Activated CD4-positive, alpha-beta T cell treated with anti-CD3 and anti-CD28 coated beads, Interleukin-2, amount 10 ng/mL, durations not matched to agents 7 days and 5 days (primary cell): ENCODE data around the gene C10orf105. TPM values are rescaled to one million over a fixed set of nuclear protein-coding genes. Genes with fewer than 3 reads are reported as not detected.

Experiments
- CTCF ChIA-PET: fragments of 350-600 bp; sonication (Branson Sonifier 250); formaldehyde crosslinking; loops from one replicate; lab custom pipeline; 2021; ENCODE audit warnings: antibody characterized with exemption; lab: Charles Lee
- POLR2A ChIA-PET: fragments of 350-600 bp; sonication (Branson Sonifier 250); formaldehyde crosslinking; loops from one replicate; lab custom pipeline; 2021; ENCODE audit warnings: antibody characterized with exemption; lab: Charles Lee
- DNase-seq: peaks from one replicate; pipeline ENCODE4 v3.0.0-alpha.2; 2020
- H3K27ac Mint-ChIP-seq: one replicate; pipeline ENCODE4 v1.8.0; 2021; ENCODE audit warnings: mild to moderate bottlenecking, moderate library complexity, mixed read lengths
- H3K27me3 Mint-ChIP-seq: one replicate; pipeline ENCODE4 v1.8.0; 2021; ENCODE audit warnings: mixed read lengths
- H3K36me3 Mint-ChIP-seq: one replicate; pipeline ENCODE4 v1.8.0; 2021; ENCODE audit warnings: low read depth, mixed read lengths
- H3K4me1 Mint-ChIP-seq: one replicate; pipeline ENCODE4 v1.8.0; 2021; ENCODE audit warnings: mixed read lengths
- H3K4me3 Mint-ChIP-seq: one replicate; pipeline ENCODE4 v1.8.0; 2021; ENCODE audit warnings: mild to moderate bottlenecking, moderate library complexity, mixed read lengths
- H3K9me3 Mint-ChIP-seq: one replicate; pipeline ENCODE4 v1.8.0; 2021; ENCODE audit warnings: mixed read lengths
- total RNA-seq, 2 experiments: library from RNA; stranded (reverse); gene quantifications; one replicate each; pipeline ENCODE4 v1.2.3, GENCODE V29; 2021

The C10orf105 gene
- total RNA-seq, 2 experiments from 2014 or later, result 0.52 to 0.71 TPM

GRCh38 chr10:71697938-71698709, 21.5 kb downstream of the C10orf105 start:
- Mint-ChIP-seq H3K4me1 (peaks cover 52% of the 10 kb centered on the region), H3K9me3 (no peaks in the 10 kb centered on the region), H3K27ac (peak overlapping the region; percentile 66), H3K27me3 (no peaks in the 10 kb centered on the region), H3K36me3 (no peaks in the 10 kb centered on the region), H3K4me3 (no peak overlapping the region)
- ChIA-PET POLR2A (interaction anchor here (0.5 kb wide), 1 partner anchor 21 kb away, joined by 3 read pairs; no protein-coding TSS in a partner anchor), CTCF (interaction anchor here (1.1 to 4.9 kb wide), 12 partner anchors 9 to 379 kb away, joined by 3 to 42 read pairs (median 5); partner anchors contain the start of genes SLC29A3 and VSIR)
- DNase-seq, result peak; percentile 36

DNA sequence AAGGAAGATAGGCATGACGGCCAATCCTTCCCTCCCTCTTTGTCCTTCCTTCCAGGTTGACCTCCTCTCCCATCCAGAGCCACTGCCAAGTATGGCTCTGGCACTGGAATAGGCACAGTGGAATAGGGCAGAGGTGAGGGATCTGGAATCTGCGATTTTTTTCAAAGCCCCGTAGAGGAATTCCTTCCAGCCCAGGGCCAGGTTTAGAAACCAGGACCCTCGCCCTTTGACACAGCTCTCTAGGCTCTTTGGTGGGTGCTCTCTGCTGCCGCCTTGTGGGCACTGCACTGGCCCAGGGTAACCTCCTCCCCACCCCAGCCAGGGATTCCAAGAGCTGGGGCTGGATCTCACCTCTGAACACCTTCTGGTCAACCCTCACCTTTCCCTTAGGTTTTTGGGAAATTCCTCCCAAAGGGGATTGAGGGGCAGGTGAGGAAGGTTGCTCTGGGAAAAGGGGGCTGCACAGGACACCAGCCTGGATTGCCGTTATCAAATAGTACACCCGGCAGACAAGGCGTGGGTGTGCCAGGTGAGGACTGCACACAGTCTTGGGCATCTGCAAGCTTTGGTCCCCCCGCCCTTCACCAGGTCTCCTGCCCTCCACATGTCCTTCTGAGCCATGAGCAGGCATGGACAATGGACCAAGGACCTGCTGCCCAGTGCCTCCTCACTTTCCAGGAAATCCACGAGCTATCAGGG, 22.8 kb downstream of the C10orf105 start:
- Mint-ChIP-seq H3K36me3 (no peaks in the 10 kb centered on the region), H3K4me1 (peaks cover 52% of the 10 kb centered on the region), H3K4me3 (no peak overlapping the region), H3K27ac (peak overlapping the region; percentile 60), H3K9me3 (no peaks in the 10 kb centered on the region), H3K27me3 (no peaks in the 10 kb centered on the region)
- ChIA-PET POLR2A (no interaction called here), CTCF (interaction anchor here (0.9 to 4.9 kb wide), 27 partner anchors 9 to 383 kb away, joined by 3 to 42 read pairs (median 5); partner anchors contain the start of genes SLC29A3 and VSIR)
- DNase-seq, result peak; percentile 65

- peaks cover 52% of the 10 kb centered on the region for H3K4me1 Mint-ChIP-seq
- CTCF ChIA-PET, result interaction anchor here (1.0 to 4.9 kb wide), 25 partner anchors 8 to 382 kb away, joined by 3 to 42 read pairs (median 5); partner anchors contain the start of gene VSIR
- no peak overlapping the region for H3K4me3 Mint-ChIP-seq
- no peaks in the 10 kb centered on the region for H3K27me3 Mint-ChIP-seq
- no peaks in the 10 kb centered on the region for H3K36me3 Mint-ChIP-seq
- no peak for DNase-seq
- H3K9me3 Mint-ChIP-seq, result peaks cover 3% of the 10 kb centered on the region
- POLR2A ChIA-PET, result no interaction called here
- H3K27ac Mint-ChIP-seq, result peak overlapping the region; percentile 25
Measured at GRCh38 chr10:71695502-71696476, 23.8 kb downstream of the C10orf105 start.

- Mint-ChIP-seq H3K27ac (peak overlapping the region; percentile 86), H3K36me3 (no peaks in the 10 kb centered on the region), H3K27me3 (no peaks in the 10 kb centered on the region), H3K9me3 (peaks cover 3% of the 10 kb centered on the region), H3K4me3 (no peak overlapping the region), H3K4me1 (peaks cover 52% of the 10 kb centered on the region)
- DNase-seq, result peak; percentile 57
- CTCF ChIA-PET, result interaction anchor here (1.2 to 2.2 kb wide), 4 partner anchors 13 to 86 kb away, joined by 3 to 12 read pairs (median 3); no protein-coding TSS in a partner anchor
- POLR2A ChIA-PET, result no interaction called here
Measured at GRCh38 chr10:71694567-71694968, 25.0 kb downstream of the C10orf105 start.

- Mint-ChIP-seq H3K9me3 (peaks cover 3% of the 10 kb centered on the region), H3K27ac (peak overlapping the region; percentile 86), H3K27me3 (no peaks in the 10 kb centered on the region), H3K36me3 (no peaks in the 10 kb centered on the region), H3K4me1 (peaks cover 49% of the 10 kb centered on the region), H3K4me3 (no peak overlapping the region)
- ChIA-PET POLR2A (no interaction called here), CTCF (interaction anchor here (1.4 to 2.2 kb wide), 2 partner anchors 14 to 40 kb away, joined by 3 to 12 read pairs; no protein-coding TSS in a partner anchor)
- DNase-seq, result no peak
Measured at GRCh38 chr10:71694039-71694501, 25.5 kb downstream of the C10orf105 start.

- no peak overlapping the region for H3K27ac Mint-ChIP-seq
- POLR2A ChIA-PET, result no interaction called here
- peaks cover 3% of the 10 kb centered on the region for H3K9me3 Mint-ChIP-seq
Measured at GRCh38 chr10:71693377-71693776, 26.2 kb downstream of the C10orf105 start.

GRCh38 chr10:71692598-71693306, 26.8 kb downstream of the C10orf105 start:
- ChIA-PET CTCF (interaction anchor here (0.6 to 2.5 kb wide), 6 partner anchors 13 to 680 kb away, joined by 3 to 8 read pairs (median 4); partner anchors contain the start of gene VSIR), POLR2A (no interaction called here)
- H3K9me3 Mint-ChIP-seq, result peaks cover 9% of the 10 kb centered on the region

More at GRCh38 chr10:71693377-71693776, 26.2 kb downstream of the C10orf105 start:
- H3K36me3 Mint-ChIP-seq, result no peaks in the 10 kb centered on the region
- no peak for DNase-seq
- H3K4me1 Mint-ChIP-seq, result peaks cover 42% of the 10 kb centered on the region
- CTCF ChIA-PET, result interaction anchor here (0.7 to 2.2 kb wide), 6 partner anchors 12 to 80 kb away, joined by 3 to 12 read pairs (median 4); partner anchors contain the start of gene VSIR
- no peaks in the 10 kb centered on the region for H3K27me3 Mint-ChIP-seq
- H3K4me3 Mint-ChIP-seq, result no peak overlapping the region

GRCh38 chr10:71691405-71691804, 28.2 kb downstream of the C10orf105 start:
- Mint-ChIP-seq H3K36me3 (peaks cover 3% of the 10 kb centered on the region), H3K4me3 (no peak overlapping the region)
- POLR2A ChIA-PET, result no interaction called here

More at GRCh38 chr10:71692598-71693306, 26.8 kb downstream of the C10orf105 start:
- Mint-ChIP-seq H3K4me3 (no peak overlapping the region), H3K27ac (no peak overlapping the region), H3K27me3 (no peaks in the 10 kb centered on the region), H3K4me1 (peaks cover 37% of the 10 kb centered on the region), H3K36me3 (peaks cover 3% of the 10 kb centered on the region)
- DNase-seq, result no peak

DNA sequence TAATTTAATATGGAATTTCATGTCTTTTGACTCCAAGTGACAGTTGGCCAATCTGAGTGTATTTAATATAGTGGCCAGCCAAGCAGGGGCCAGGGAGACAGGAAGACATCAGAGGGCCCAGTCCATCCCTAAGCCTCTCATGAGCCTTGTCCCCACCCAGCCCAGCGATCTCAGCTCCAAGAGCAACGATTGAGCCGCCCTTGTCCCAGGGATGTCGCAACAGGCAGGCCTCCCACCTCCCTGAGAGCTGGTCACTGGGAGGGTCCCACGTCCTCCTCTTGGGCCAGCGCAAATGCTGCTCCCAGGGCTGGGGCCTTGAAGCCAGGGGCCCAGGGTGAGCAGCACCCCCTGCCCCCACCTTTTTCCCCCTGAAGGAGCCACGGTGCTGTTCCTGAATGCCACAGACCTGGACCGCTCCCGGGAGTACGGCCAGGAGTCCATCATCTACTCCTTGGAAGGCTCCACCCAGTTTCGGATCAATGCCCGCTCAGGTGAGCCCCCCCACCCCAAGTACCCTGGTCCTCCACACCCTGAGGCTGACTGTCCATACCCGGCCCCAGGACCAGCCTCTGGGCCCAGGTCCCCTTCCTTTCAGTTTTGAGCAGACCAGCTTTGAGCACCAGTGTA, 29.4 kb downstream of the C10orf105 start:
- POLR2A ChIA-PET, result no interaction called here
- no peak overlapping the region for H3K4me3 Mint-ChIP-seq
- H3K4me1 Mint-ChIP-seq, result peaks cover 17% of the 10 kb centered on the region
- no peaks in the 10 kb centered on the region for H3K27me3 Mint-ChIP-seq
- H3K36me3 Mint-ChIP-seq, result peaks cover 3% of the 10 kb centered on the region
- CTCF ChIA-PET, result interaction anchor here (0.9 to 2.5 kb wide), 3 partner anchors 18 to 122 kb away, joined by 4 to 8 read pairs (median 5); no protein-coding TSS in a partner anchor
- H3K9me3 Mint-ChIP-seq, result peaks cover 9% of the 10 kb centered on the region
- DNase-seq, result no peak
- no peak overlapping the region for H3K27ac Mint-ChIP-seq

More at GRCh38 chr10:71691405-71691804, 28.2 kb downstream of the C10orf105 start:
- H3K9me3 Mint-ChIP-seq, result peaks cover 9% of the 10 kb centered on the region
- CTCF ChIA-PET, result interaction anchor here (0.9 to 2.5 kb wide), 5 partner anchors 14 to 82 kb away, joined by 3 to 8 read pairs (median 4); no protein-coding TSS in a partner anchor
- H3K4me1 Mint-ChIP-seq, result peaks cover 25% of the 10 kb centered on the region
- DNase-seq, result no peak
- peak overlapping the region; percentile 1 for H3K27ac Mint-ChIP-seq
- no peaks in the 10 kb centered on the region for H3K27me3 Mint-ChIP-seq

DNA sequence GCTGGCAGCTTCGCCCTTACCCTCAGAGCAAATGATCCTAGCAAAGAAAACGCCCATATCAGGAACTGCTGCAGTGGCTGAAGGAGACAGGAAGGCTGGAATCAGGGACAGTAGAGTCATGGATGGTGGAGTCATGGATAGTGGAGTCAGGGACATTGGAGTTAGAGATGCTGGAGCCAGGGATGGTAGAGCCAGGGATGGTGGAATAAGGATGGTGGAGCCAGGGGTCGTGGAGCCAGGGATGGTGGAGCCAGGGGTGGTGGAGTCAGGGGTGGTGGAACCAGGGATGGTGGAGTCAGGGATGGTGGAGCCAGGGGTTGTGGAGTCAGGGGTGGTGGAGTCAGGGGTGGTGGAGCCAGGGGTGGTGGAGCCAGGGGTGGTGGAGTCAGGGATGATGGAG, 31.3 kb downstream of the C10orf105 start:
- Mint-ChIP-seq H3K36me3 (peaks cover 3% of the 10 kb centered on the region), H3K27ac (peak overlapping the region; percentile 52), H3K4me1 (peaks cover 3% of the 10 kb centered on the region), H3K27me3 (no peaks in the 10 kb centered on the region), H3K4me3 (no peak overlapping the region), H3K9me3 (peaks cover 9% of the 10 kb centered on the region)
- ChIA-PET CTCF (interaction anchor here (0.9 to 2.3 kb wide), 3 partner anchors 8 to 40 kb away, joined by 3 to 8 read pairs (median 7); no protein-coding TSS in a partner anchor), POLR2A (no interaction called here)
- DNase-seq, result no peak
